Measurements from ENCODE around the gene PLCG2. TPM values are rescaled to one million over a fixed set of nuclear protein-coding genes. Genes with fewer than 3 reads are reported as not detected.

Gene PLCG2
- polyA plus RNA-seq, 1 donor from 2014 or later = not detected

GRCh38 chr16:81996664-81997509, 217.8 kb downstream of the PLCG2 start (continued):
- no peak for TF ChIP-seq TAF1 (IDR thresholded peaks at IDR 0.05; ENCODE audit: low read depth)

GRCh38 chr16:81997738-81998137, 218.6 kb downstream of the PLCG2 start:
- H3K9me3 ChIP-seq (ENCODE audit: low read length) = no peaks in the 10 kb centered on the region
- H3K27ac ChIP-seq (ENCODE audit: low read length) = no peak overlapping the region
- H3F3A ChIP-seq (ENCODE audit: insufficient read depth, low read length, poor library complexity, severe bottlenecking) = no peaks in the 10 kb centered on the region
- H3K4me3 ChIP-seq (ENCODE audit: low read length) = no peak overlapping the region
- H3K9ac ChIP-seq (ENCODE audit: low read length) = no peak overlapping the region
- H3K79me2 ChIP-seq (replicated peaks; ENCODE audit: insufficient read depth, low read length) = no peaks in the 10 kb centered on the region
- TF ChIP-seq REST (IDR thresholded peaks at IDR 0.05; ENCODE audit: borderline replicate concordance) = no peak
- no peak for TF ChIP-seq MXI1 (conservative IDR thresholded peaks at IDR 0.05; ENCODE audit: poor library complexity, severe bottlenecking)
- no peak for TF ChIP-seq EP300 (conservative IDR thresholded peaks at IDR 0.05; ENCODE audit: poor library complexity, severe bottlenecking)
- no peak for TF ChIP-seq CTCF (IDR thresholded peaks at IDR 0.05; ENCODE audit: poor library complexity, severe bottlenecking)
- no peak for TF ChIP-seq SMC3 (conservative IDR thresholded peaks at IDR 0.05; ENCODE audit: poor library complexity)
- no peaks in the 10 kb centered on the region for H3K9me2 ChIP-seq (ENCODE audit: insufficient read depth, low read length)
- H3K36me3 ChIP-seq (ENCODE audit: insufficient read depth, low read length) = no peaks in the 10 kb centered on the region
- H4K20me1 ChIP-seq (ENCODE audit: insufficient read depth) = no peaks in the 10 kb centered on the region
- H2AFZ ChIP-seq (ENCODE audit: low read depth, low read length) = no peak overlapping the region
- H3K4me2 ChIP-seq (ENCODE audit: low read length) = no peak overlapping the region
- H3K27me3 ChIP-seq (ENCODE audit: insufficient read depth, low read depth, low read length) = no peaks in the 10 kb centered on the region

GRCh38 chr16:82002831-82003230, 223.7 kb downstream of the PLCG2 start:
- H3K9me2 ChIP-seq (ENCODE audit: insufficient read depth, low read length) = no peaks in the 10 kb centered on the region
- H3K36me3 ChIP-seq (ENCODE audit: insufficient read depth, low read length) = no peaks in the 10 kb centered on the region
- no peaks in the 10 kb centered on the region for H3K9me3 ChIP-seq (ENCODE audit: low read length)
- H3K27me3 ChIP-seq (ENCODE audit: insufficient read depth, low read depth, low read length) = no peaks in the 10 kb centered on the region
- H3K9ac ChIP-seq (ENCODE audit: low read length) = no peak overlapping the region
- no peak overlapping the region for H2AFZ ChIP-seq (ENCODE audit: low read depth, low read length)
- H3K4me2 ChIP-seq (ENCODE audit: low read length) = no peak overlapping the region
- no peak overlapping the region for H3K27ac ChIP-seq (ENCODE audit: low read length)
- no peaks in the 10 kb centered on the region for H4K20me1 ChIP-seq (ENCODE audit: insufficient read depth)
- no peak overlapping the region for H3K4me3 ChIP-seq (ENCODE audit: low read length)
- H3K79me2 ChIP-seq (replicated peaks; ENCODE audit: insufficient read depth, low read length) = no peaks in the 10 kb centered on the region
- H3F3A ChIP-seq (ENCODE audit: insufficient read depth, low read length, poor library complexity, severe bottlenecking) = no peaks in the 10 kb centered on the region
- no peak for TF ChIP-seq CTCF (IDR thresholded peaks at IDR 0.05; ENCODE audit: poor library complexity, severe bottlenecking)
